CD4-positive, alpha-beta T cell (primary cell): ENCODE data around the gene PYHIN1. TPM values are rescaled to one million over a fixed set of nuclear protein-coding genes. Genes with fewer than 3 reads are reported as not detected.
"Not testable (repeated sequence)": the region's sequence is repeated elsewhere in the genome, so short reads cannot be mapped to it uniquely, and the experiment has no call there.

Source experiments
- ATAC-seq: fragments of 200-7000 bp; cut with Tn5 transposase; one replicate; pipeline ENCODE4 v1.10.0; 2022; ENCODE audit warnings: mild to moderate bottlenecking; ENCODE audit not compliant: poor library complexity
- CTCF ChIA-PET: fragments of 350-600 bp; sonication (Branson Sonifier 250); formaldehyde crosslinking; loops from one replicate; lab custom pipeline; 2021; ENCODE audit warnings: antibody characterized with exemption, inconsistent platforms; lab: Charles Lee
- POLR2A ChIA-PET: fragments of 350-600 bp; sonication (Branson Sonifier 250); formaldehyde crosslinking; loops from one replicate; lab custom pipeline; 2021; ENCODE audit warnings: antibody characterized with exemption, inconsistent platforms; lab: Charles Lee
- DNase-seq, 14 experiments: peaks; one replicate each; pipeline ENCODE4 v3.0.0-alpha.2; 2013 to 2020; ENCODE audit warnings: mixed read lengths in 2 of 14
- H3K27ac ChIP-seq, 2 donors: one replicate each; pipeline versions ENCODE4 v1.5.1 to v1.7.0; 2013; ENCODE audit warnings: low read length in 2 of 2, low read depth in 1 of 2, mild to moderate bottlenecking in 1 of 2
- H3K27me3 ChIP-seq, 2 experiments: 1 replicate in 1 of 2; 2 replicates in 1 of 2; pipeline versions ENCODE4 v1.6.1 to v1.7.0; 2013; ENCODE audit warnings: low read length in 2 of 2, control low read depth in 1 of 2, mild to moderate bottlenecking in 1 of 2, moderate library complexity in 1 of 2; ENCODE audit not compliant: insufficient read depth in 2 of 2, control insufficient read depth in 1 of 2
- H3K36me3 ChIP-seq: one replicate; pipeline ENCODE4 v1.6.1; 2013; ENCODE audit warnings: low read length, control low read depth; ENCODE audit not compliant: insufficient read depth
- H3K4me1 ChIP-seq: one replicate; pipeline ENCODE4 v1.6.1; 2013; ENCODE audit warnings: low read length, control low read depth; ENCODE audit not compliant: insufficient read depth
- H3K4me3 ChIP-seq: one replicate; pipeline ENCODE4 v1.5.1; 2013; ENCODE audit warnings: mild to moderate bottlenecking, low read length, moderate library complexity
- H3K9me3 ChIP-seq, 2 experiments: 1 replicate in 1 of 2; 2 replicates in 1 of 2; pipeline versions ENCODE4 v1.6.1 to v1.7.0; 2013; ENCODE audit warnings: low read length in 2 of 2, mild to moderate bottlenecking in 2 of 2, control low read depth in 1 of 2, moderate library complexity in 1 of 2; ENCODE audit not compliant: control insufficient read depth in 1 of 2, insufficient read depth in 1 of 2
- H3K27ac Mint-ChIP-seq: one replicate; pipeline ENCODE4 v1.8.0; 2020; ENCODE audit warnings: mixed read lengths
- H3K27me3 Mint-ChIP-seq: one replicate; pipeline ENCODE4 v1.8.0; 2021; ENCODE audit warnings: mixed read lengths
- H3K36me3 Mint-ChIP-seq: one replicate; pipeline ENCODE4 v1.8.0; 2021; ENCODE audit warnings: low read depth, mixed read lengths
- H3K4me1 Mint-ChIP-seq: one replicate; pipeline ENCODE4 v1.8.0; 2021; ENCODE audit warnings: low read depth, mixed read lengths
- H3K4me3 Mint-ChIP-seq: one replicate; pipeline ENCODE4 v1.8.0; 2020; ENCODE audit warnings: mild to moderate bottlenecking, mixed read lengths
- H3K9me3 Mint-ChIP-seq: one replicate; pipeline ENCODE4 v1.8.0; 2020; ENCODE audit warnings: mixed read lengths
- intact Hi-C, 2 experiments: fragments of 100-400 bp; cut with DNase I in 1 of 2; cut with micrococcal nuclease in 1 of 2; formaldehyde crosslinking; loops; one replicate each; pipeline versions ENCODE4 v1.15.1 to v1.9.0; 2023 to 2025; cut with DNase I, micrococcal nuclease
- total RNA-seq, 174 experiments: library from RNA in 2 of 174; stranded (reverse) in 2 of 174; gene quantifications; one replicate each; pipeline ENCODE4 v1.2.3 and lab custom pipeline; 2021 to 2026
- TF ChIP-seq, protein P1 (sequence below): fragments of 200-600 bp; IDR thresholded peaks from one replicate; pipeline ENCODE4 v1.8.0; 2022; ENCODE audit warnings: antibody characterized with exemption, mild to moderate bottlenecking

PYHIN1 gene
- total RNA-seq, 2 experiments from 2014 or later: 15.2 to 16.2 TPM

DNA sequence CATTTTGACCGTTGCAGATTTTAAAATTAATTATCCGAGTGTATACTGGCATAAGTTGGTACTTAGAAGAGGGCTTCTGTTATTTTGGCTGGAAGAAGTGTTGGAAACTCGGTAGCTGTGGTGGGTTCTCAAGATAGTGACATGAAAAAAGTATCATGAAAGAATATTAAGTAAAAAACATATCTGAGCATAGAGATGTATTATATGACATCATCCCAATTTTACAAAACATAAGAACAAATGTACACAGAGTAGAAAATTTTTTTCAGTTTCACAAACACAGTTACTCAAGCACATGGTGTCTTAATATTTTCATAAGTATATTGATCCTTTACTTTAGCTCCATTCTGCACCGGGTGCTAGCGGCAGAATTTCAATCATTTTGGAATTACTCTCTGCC, 79.0 kb downstream of the PYHIN1 start:
- H3K27ac ChIP-seq: peak overlapping the region; percentile 72 to 92
- ATAC-seq: no peak
- Mint-ChIP-seq H3K27ac (peak overlapping the region; percentile 96), H3K9me3 (no peaks in the 10 kb centered on the region), H3K4me3 (peak overlapping the region; percentile 98), H3K4me1 (peaks cover 72% of the 10 kb centered on the region), H3K27me3 (no peaks in the 10 kb centered on the region), H3K36me3 (peaks cover 42% of the 10 kb centered on the region)
- DNase-seq: peak in 1 of 14 experiments; percentile 32
- TF ChIP-seq, protein P1, sequence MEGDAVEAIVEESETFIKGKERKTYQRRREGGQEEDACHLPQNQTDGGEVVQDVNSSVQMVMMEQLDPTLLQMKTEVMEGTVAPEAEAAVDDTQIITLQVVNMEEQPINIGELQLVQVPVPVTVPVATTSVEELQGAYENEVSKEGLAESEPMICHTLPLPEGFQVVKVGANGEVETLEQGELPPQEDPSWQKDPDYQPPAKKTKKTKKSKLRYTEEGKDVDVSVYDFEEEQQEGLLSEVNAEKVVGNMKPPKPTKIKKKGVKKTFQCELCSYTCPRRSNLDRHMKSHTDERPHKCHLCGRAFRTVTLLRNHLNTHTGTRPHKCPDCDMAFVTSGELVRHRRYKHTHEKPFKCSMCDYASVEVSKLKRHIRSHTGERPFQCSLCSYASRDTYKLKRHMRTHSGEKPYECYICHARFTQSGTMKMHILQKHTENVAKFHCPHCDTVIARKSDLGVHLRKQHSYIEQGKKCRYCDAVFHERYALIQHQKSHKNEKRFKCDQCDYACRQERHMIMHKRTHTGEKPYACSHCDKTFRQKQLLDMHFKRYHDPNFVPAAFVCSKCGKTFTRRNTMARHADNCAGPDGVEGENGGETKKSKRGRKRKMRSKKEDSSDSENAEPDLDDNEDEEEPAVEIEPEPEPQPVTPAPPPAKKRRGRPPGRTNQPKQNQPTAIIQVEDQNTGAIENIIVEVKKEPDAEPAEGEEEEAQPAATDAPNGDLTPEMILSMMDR: no peak
- ChIA-PET CTCF (interaction anchor here (1.0 to 1.7 kb wide), 2 partner anchors 12 to 58 kb away, joined by 3 to 6 read pairs; no protein-coding TSS in a partner anchor), POLR2A (interaction anchor here (1.1 to 3.1 kb wide), 5 partner anchors 12 to 80 kb away, joined by 3 to 29 read pairs (median 9); no protein-coding TSS in a partner anchor)
- H3K27me3 ChIP-seq: no peaks in the 10 kb centered on the region
- H3K4me3 ChIP-seq: peak overlapping the region; percentile 69
- intact Hi-C loops: loop anchor here in 1 of 2 experiments (5.0 kb wide), 1 partner anchor 57 kb away; no protein-coding TSS in a partner anchor
- no peaks in the 10 kb centered on the region for H3K9me3 ChIP-seq
- peaks cover 12% of the 10 kb centered on the region for H3K36me3 ChIP-seq
- peaks cover 32% of the 10 kb centered on the region for H3K4me1 ChIP-seq

DNA sequence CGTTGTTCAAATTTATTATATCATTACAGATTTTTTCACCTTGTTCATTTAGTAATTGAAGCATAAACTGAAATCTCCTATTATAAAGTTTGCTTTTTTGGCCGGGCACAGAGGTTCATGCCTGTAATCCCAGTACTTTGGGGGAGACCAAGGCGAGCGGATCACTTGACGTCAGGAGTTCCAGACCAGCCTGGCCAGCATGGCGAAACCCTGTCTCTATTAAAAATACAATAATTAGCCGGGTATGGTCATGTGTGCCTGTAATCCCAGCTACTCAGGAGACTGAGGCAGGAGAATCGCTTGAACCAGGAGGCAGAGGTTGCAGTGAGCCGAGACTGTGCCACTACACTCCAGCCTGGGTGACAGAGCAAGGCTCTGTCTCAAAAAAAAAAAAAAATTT, 79.6 kb downstream of the PYHIN1 start:
- Histone ChIP-seq H3K4me1 (peaks cover 37% of the 10 kb centered on the region), H3K36me3 (peaks cover 18% of the 10 kb centered on the region), H3K4me3 (peak overlapping the region; percentile 69), H3K27ac (peak overlapping the region; percentile 72 to 92)
- peaks cover 78% of the 10 kb centered on the region for H3K4me1 Mint-ChIP-seq
- peaks cover 48% of the 10 kb centered on the region for H3K36me3 Mint-ChIP-seq
- H3K27me3 Mint-ChIP-seq, ATAC-seq, H3K9me3 Mint-ChIP-seq, H3K27me3 ChIP-seq, H3K9me3 ChIP-seq: not testable (repeated sequence)
- peak overlapping the region; percentile 98 for H3K4me3 Mint-ChIP-seq
- POLR2A ChIA-PET: interaction anchor here (2.0 to 3.1 kb wide), 2 partner anchors 13 to 57 kb away, joined by 9 to 29 read pairs; no protein-coding TSS in a partner anchor
- peak overlapping the region; percentile 96 for H3K27ac Mint-ChIP-seq
- CTCF ChIA-PET: interaction anchor here (1.7 kb wide), 1 partner anchor 12 kb away, joined by 6 read pairs; no protein-coding TSS in a partner anchor
- intact Hi-C loops: loop anchor here in 1 of 2 experiments (5.0 kb wide), 1 partner anchor 56 kb away; no protein-coding TSS in a partner anchor
- DNase-seq: peak in 1 of 14 experiments; percentile 20

DNA sequence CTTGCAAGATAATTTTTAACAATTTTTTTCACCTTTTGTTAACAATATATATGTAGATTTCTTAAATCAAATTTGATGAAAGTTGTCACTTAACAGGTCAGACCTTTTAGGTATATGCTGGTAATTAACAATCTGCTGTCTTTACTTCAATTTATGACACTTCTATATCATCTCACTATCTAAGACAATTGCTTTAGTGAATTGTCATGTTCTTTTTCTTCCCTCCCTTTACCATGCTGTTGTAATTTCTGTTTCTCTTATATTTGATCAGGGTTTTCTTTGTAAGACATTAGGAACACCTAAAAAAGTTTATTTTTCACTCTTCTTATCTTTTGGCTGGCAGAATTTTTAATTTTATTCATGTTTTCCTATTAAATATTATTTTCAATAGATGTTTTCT, 80.4 kb downstream of the PYHIN1 start:
- CTCF ChIA-PET: no interaction called here
- H3K36me3 ChIP-seq: peaks cover 26% of the 10 kb centered on the region
- TF ChIP-seq, protein P1: no peak
- H3K27ac Mint-ChIP-seq: peak overlapping the region; percentile 83
- ATAC-seq: no peak
- peak overlapping the region; percentile 69 for H3K4me3 ChIP-seq
- peaks cover 42% of the 10 kb centered on the region for H3K4me1 ChIP-seq
- H3K9me3 Mint-ChIP-seq: no peaks in the 10 kb centered on the region
- H3K27ac ChIP-seq: peak overlapping the region; percentile 1 to 35
- peaks cover 85% of the 10 kb centered on the region for H3K4me1 Mint-ChIP-seq
- DNase-seq: peak in 1 of 14 experiments; percentile 39
- no peaks in the 10 kb centered on the region for H3K9me3 ChIP-seq
- peak overlapping the region; percentile 95 for H3K4me3 Mint-ChIP-seq
- no peaks in the 10 kb centered on the region for H3K27me3 ChIP-seq
- H3K36me3 Mint-ChIP-seq: peaks cover 56% of the 10 kb centered on the region
- intact Hi-C loops: loop anchor here in 1 of 2 experiments (5.0 kb wide), 1 partner anchor 56 kb away; no protein-coding TSS in a partner anchor
- H3K27me3 Mint-ChIP-seq: no peaks in the 10 kb centered on the region
- POLR2A ChIA-PET: interaction anchor here (1.4 kb wide), 1 partner anchor 80 kb away, joined by 3 read pairs; the partner anchor contains the start of gene PYHIN1
